K562 (cell line): ENCODE results near the gene PRDM16. TPM values are rescaled to one million over a fixed set of nuclear protein-coding genes. Genes with fewer than 3 reads are reported as not detected.

ENCODE experiments used
- ATAC-seq: fragments of 200-7000 bp; cut with Tn5 transposase; 3 replicates; pipeline ENCODE4 v1.9.1; 2020; ENCODE audit warnings: moderate library complexity
- BruUV-seq: library from RNA; stranded (reverse); fragments of 400-500 nt; replicated peaks from 2 replicates; lab custom pipeline; 2021; lab: Mats Ljungman, UMichigan
- CTCF ChIA-PET: fragments of 300-600 bp; formaldehyde crosslinking; extraction: SDS; loops from one replicate; lab custom pipeline; 2021; ENCODE audit warnings: low intra/inter-chr PET ratio; lab: Yijun Ruan, JAX
- POLR2A ChIA-PET: fragments of 300-600, 350-650 bp; sonication (Branson Sonifier 250); formaldehyde crosslinking; extraction: SDS; loops from one replicate; lab custom pipeline; 2021; ENCODE audit warnings: antibody characterized with exemption, inconsistent platforms; lab: Yijun Ruan, JAX
- DNase-seq, 4 experiments: peaks; one replicate each; pipeline versions ENCODE4 v3.0.0 to v3.0.0-alpha.2; 2011 to 2018; ENCODE audit warnings: low spot score in 3 of 4, mixed read lengths in 3 of 4; ENCODE audit errors: extremely low read depth in 1 of 4
- FAIRE-seq: peaks from 2 replicates; lab custom pipeline; 2011; peaks lifted over from hg19 to GRCh38; lab: Jason Lieb, UNC
- H2AFZ ChIP-seq: 2 replicates; pipeline ENCODE4 v1.6.0; 2011; ENCODE audit warnings: low read depth, low read length, control low read depth, inconsistent platforms
- H3K27ac ChIP-seq: fragments of 200-600 bp; 3 replicates; pipeline ENCODE4 v1.8.0; 2011; ENCODE audit warnings: low read depth, mild to moderate bottlenecking, control low read depth, inconsistent platforms, low read length, moderate library complexity, mixed read lengths; ENCODE audit errors: extremely low read depth
- H3K27me3 ChIP-seq, 2 experiments: fragments of 300-600 bp in 1 of 2; 2 replicates in 1 of 2; 3 replicates in 1 of 2; pipeline versions ENCODE4 v1.6.0 to v1.8.0; 2011; ENCODE audit warnings: inconsistent platforms in 2 of 2, low read length in 2 of 2, mild to moderate bottlenecking in 1 of 2, mixed read lengths in 1 of 2, moderate library complexity in 1 of 2; ENCODE audit not compliant: control insufficient read depth in 2 of 2, insufficient read depth in 2 of 2
- H3K36me3 ChIP-seq: fragments of 300-600 bp; 3 replicates; pipeline ENCODE4 v1.8.0; 2011; ENCODE audit warnings: mild to moderate bottlenecking, low read length, inconsistent platforms; ENCODE audit not compliant: control insufficient read depth, insufficient read depth
- H3K4me1 ChIP-seq, 2 experiments: fragments of 200-600 bp in 1 of 2; replicated peaks in 1 of 2; 2 replicates in 1 of 2; 3 replicates in 1 of 2; pipeline versions ENCODE4 v1.5.1 to v1.8.0; 2011; ENCODE audit warnings: inconsistent platforms in 2 of 2, low read length in 2 of 2, mild to moderate bottlenecking in 1 of 2, mixed read lengths in 1 of 2, moderate library complexity in 1 of 2; ENCODE audit not compliant: control insufficient read depth in 2 of 2, insufficient read depth in 2 of 2
- H3K4me2 ChIP-seq: 2 replicates; pipeline ENCODE4 v1.6.1; 2011; ENCODE audit warnings: low read length, control low read depth, inconsistent platforms, mixed read lengths; ENCODE audit not compliant: insufficient read depth
- H3K4me3 ChIP-seq: fragments of 200-600 bp; sonication (generic), shearing (Covaris generic); 2 replicates; pipeline ENCODE4 v1.5.1; 2016; ENCODE audit warnings: control low read depth, inconsistent platforms
- H3K79me2 ChIP-seq: fragments of 200-600 bp; 3 replicates; pipeline ENCODE4 v1.8.0; 2011; ENCODE audit warnings: low read length, inconsistent platforms; ENCODE audit not compliant: control insufficient read depth, insufficient read depth
- H3K9ac ChIP-seq, 2 experiments: 2 replicates each; pipeline versions ENCODE4 v1.6.0 to v1.6.1; 2011; ENCODE audit warnings: low read depth in 2 of 2, low read length in 2 of 2, control low read depth in 1 of 2, inconsistent platforms in 1 of 2, mild to moderate bottlenecking in 1 of 2, mixed read lengths in 1 of 2; ENCODE audit not compliant: insufficient read depth in 1 of 2
- H3K9me1 ChIP-seq: one replicate; pipeline ENCODE4 v1.6.0; 2011; ENCODE audit warnings: inconsistent platforms, mild to moderate bottlenecking, low read length, moderate library complexity; ENCODE audit not compliant: control insufficient read depth, insufficient read depth
- H3K9me3 ChIP-seq: replicated peaks from 2 replicates; pipeline ENCODE4 v1.5.1; 2011; ENCODE audit warnings: low read depth, low read length, inconsistent platforms; ENCODE audit not compliant: control insufficient read depth, insufficient read depth
- H4K20me1 ChIP-seq: replicated peaks from 2 replicates; pipeline ENCODE4 v1.6.1; 2011; ENCODE audit warnings: low read length, inconsistent platforms, mixed read lengths; ENCODE audit not compliant: control insufficient read depth, insufficient read depth
- BRD4 ChIP-seq: fragments of 200-600 bp; sonication (generic); IDR thresholded peaks from 2 replicates; pipeline ENCODE4 v1.6.1; 2017; ENCODE audit warnings: inconsistent platforms
- CBX1 ChIP-seq: sonication (generic); IDR thresholded peaks from 2 replicates; pipeline ENCODE4 v1.6.1; 2016; ENCODE audit warnings: antibody characterized with exemption, low read depth, mild to moderate bottlenecking
- CREB1 ChIP-seq, 2 experiments: sonication (generic) in 1 of 2; formaldehyde crosslinking in 1 of 2; IDR thresholded peaks; 2 replicates each; pipeline versions ENCODE4 v1.6.1 to v1.8.0; 2012 to 2022; ENCODE audit warnings: inconsistent platforms in 1 of 2, mild to moderate bottlenecking in 1 of 2, missing genetic modification reagents in 1 of 2, moderate library complexity in 1 of 2
- CTCFL ChIP-seq: IDR thresholded peaks from 2 replicates; pipeline ENCODE4 v1.6.1; 2011; ENCODE audit warnings: borderline replicate concordance, low read depth, mild to moderate bottlenecking, moderate library complexity, low read length; ENCODE audit not compliant: insufficient read depth, poor library complexity, severe bottlenecking
- FOSL1 ChIP-seq: fragments of 200-800 bp; sonication (Bioruptor generic); conservative IDR thresholded peaks from 2 replicates; pipeline ENCODE4 v1.6.1; 2016; ENCODE audit warnings: missing genetic modification characterization, missing compliant biosample characterization
- HOXB6 ChIP-seq: fragments of 250-450 bp; sonication (Bioruptor Pico); IDR thresholded peaks from 2 replicates; pipeline ENCODE4 v1.5.1; 2022; ENCODE audit warnings: mild to moderate bottlenecking, borderline replicate concordance
- ILK ChIP-seq: fragments of 450-650 bp; IDR thresholded peaks from 2 replicates; pipeline ENCODE4 v1.6.1; 2016; ENCODE audit warnings: missing genetic modification characterization, low read depth, mild to moderate bottlenecking, missing compliant biosample characterization, moderate library complexity, borderline replicate concordance
- KLF1 ChIP-seq: fragments of 450-650 bp; IDR thresholded peaks from 2 replicates; pipeline ENCODE4 v1.6.1; 2016; ENCODE audit warnings: missing genetic modification characterization, missing compliant biosample characterization
- NEUROD1 ChIP-seq: fragments of 150-350 bp; IDR thresholded peaks from 2 replicates; pipeline ENCODE4 v1.6.1; 2014; ENCODE audit warnings: borderline replicate concordance, low read length, low read depth; ENCODE audit not compliant: partially characterized antibody
- NFXL1 ChIP-seq: fragments of 450-650 bp; formaldehyde crosslinking; IDR thresholded peaks from 2 replicates; pipeline ENCODE4 v1.4.0; 2021; ENCODE audit warnings: mild to moderate bottlenecking
- PHTF2 ChIP-seq: fragments of 250-450 bp; sonication (Bioruptor Pico); IDR thresholded peaks from 2 replicates; pipeline ENCODE4 v1.5.0; 2021; ENCODE audit warnings: mild to moderate bottlenecking
- RERE ChIP-seq: sonication (generic); formaldehyde crosslinking; IDR thresholded peaks from 2 replicates; pipeline ENCODE4 v1.8.0; 2023; ENCODE audit warnings: missing genetic modification reagents, mild to moderate bottlenecking, borderline replicate concordance
- SNAPC5 ChIP-seq: fragments of 250-450 bp; sonication (Bioruptor Pico); IDR thresholded peaks from 2 replicates; pipeline ENCODE4 v1.8.0; 2021; ENCODE audit warnings: moderate library complexity, mild to moderate bottlenecking, inconsistent platforms
- SRSF9 ChIP-seq: fragments of 200-400 bp; formaldehyde crosslinking; IDR thresholded peaks from 2 replicates; pipeline ENCODE4 v1.6.1; 2017; ENCODE audit warnings: low read depth, low read length, borderline replicate concordance
- THRAP3 ChIP-seq: fragments of 450-650 bp; IDR thresholded peaks from 2 replicates; pipeline ENCODE4 v1.6.1; 2016; ENCODE audit warnings: mild to moderate bottlenecking, inconsistent platforms, borderline replicate concordance
- ZKSCAN8 ChIP-seq: fragments of 200-800 bp; sonication (Bioruptor generic); IDR thresholded peaks from 2 replicates; pipeline ENCODE4 v1.6.1; 2016; ENCODE audit warnings: missing genetic modification characterization, missing compliant biosample characterization
- WGBS: fragments of 100-300 bp; shearing (Covaris generic); methylation state at CpG from one replicate; pipeline ENCODE4 v1.1.6; 2016; ENCODE audit warnings: low coverage, mixed read lengths; ENCODE audit not compliant: insufficient coverage; ENCODE audit errors: missing lambda C conversion rate; 5-methylcytosine and 5-hydroxymethylcytosine counted together
- in situ Hi-C: fragments of 300-500 bp; cut with MboI; formaldehyde crosslinking; loops from 4 replicates; pipeline ENCODE4 v1.15.0; 2018; ENCODE audit warnings: inconsistent platforms, mixed read lengths
- intact Hi-C: fragments of 100-400 bp; cut with micrococcal nuclease; formaldehyde crosslinking; loops from 2 replicates; pipeline ENCODE4 v1.14.2; 2022
- polyA plus RNA-seq, 8 experiments: library from polyadenylated mRNA; depleted of rRNA in 4 of 8; stranded (reverse) in 5 of 8; unstranded in 3 of 8; fragments of >200 nt; fragmentation: Nextera tagmentation in 2 of 8; fragmentation: Illumina TruSeq in 1 of 8; extraction: Ambion mirVana in 2 of 8; extraction: Trizol in 1 of 8; gene quantifications; 2 replicates each; pipeline versions ENCODE4 v1.2.1 to v1.2.3, GENCODE V29; 2011 to 2014; ENCODE audit warnings: inconsistent platforms in 1 of 8, missing spikeins in 1 of 8
- total RNA-seq, 7 experiments: library from RNA; depleted of rRNA in 6 of 7; stranded (reverse); fragments of >200 nt in 6 of 7; fragmentation: Illumina TruSeq in 2 of 7; extraction: Trizol in 2 of 7; gene quantifications; 2 replicates each; pipeline versions ENCODE4 v1.2.1 to v1.2.3, GENCODE V29; 2011 to 2021; ENCODE audit warnings: low replicate concordance in 1 of 7

PRDM16 gene
- total and polyA plus RNA-seq, 9 of the 15 experiments (the other 6 are each of a cell fraction or from before 2014, with no cell fraction given): 0.10 to 0.27 TPM; not detected in 7

GRCh38 chr1:3146907-3147306, 77.9 kb downstream of the PRDM16 start:
- no peak overlapping the region for H3K27ac ChIP-seq
- intact Hi-C loops (no loop called here), in situ Hi-C loops (no loop called here)
- H3K4me3 ChIP-seq: no peak overlapping the region
- 24% methylated on average over 13 of the region's 19 CpGs for WGBS
- H3K9ac ChIP-seq: no peak overlapping the region; a peak in 1 of 4 replicates
- no peak overlapping the region for H3K4me2 ChIP-seq
- CTCF ChIA-PET: no interaction called here
- no peak for ATAC-seq
- no peaks in the 10 kb centered on the region for H3K36me3 ChIP-seq
- no peak for FAIRE-seq
- H3K9me1 ChIP-seq: no peaks in the 10 kb centered on the region
- BruUV-seq: no TSS peak
- H3K4me1 ChIP-seq: peaks cover 0 to 3% of the 10 kb centered on the region in 2 experiments; a peak in 1 of 5 replicates
- DNase-seq: no peak
- H2AFZ ChIP-seq: no peak overlapping the region
- peaks cover 4% of the 10 kb centered on the region for H4K20me1 ChIP-seq
- peaks cover 10 to 39% of the 10 kb centered on the region in 2 experiments; a peak in 4 of 5 replicates for H3K27me3 ChIP-seq
- no peaks in the 10 kb centered on the region for H3K9me3 ChIP-seq
- no peaks in the 10 kb centered on the region for H3K79me2 ChIP-seq
- POLR2A ChIA-PET: no interaction called here
- TF ChIP-seq ZKSCAN8 (no peak), SNAPC5 (CRISPR knock-in tag) (no peak), ILK (tag) (no peak), PHTF2 (CRISPR knock-in tag) (no peak), KLF1 (tag) (no peak), NFXL1 (CRISPR knock-in tag) (no peak), SRSF9 (no peak), HOXB6 (CRISPR knock-in tag) (no peak), CBX1 (no peak), CREB1 (IDR thresholded peaks at IDR 0.05) (no peak), CREB1 (CRISPR knock-in tag; IDR thresholded peaks at IDR 0.05) (no peak), CTCFL (no peak), FOSL1 (tag) (no peak), NEUROD1 (no peak), THRAP3 (no peak), BRD4 (no peak), RERE (CRISPR knock-in tag) (no peak)
